Panc1 (cell line): Measurements from ENCODE around the gene UTS2R. TPM values are rescaled to one million over a fixed set of nuclear protein-coding genes. Genes with fewer than 3 reads are reported as not detected.
A peak's percentile ranks its signal among the peaks of the same experiment; 100 is the strongest.

ENCODE experiments used
- ATAC-seq: fragments of 200-7000 bp; cut with Tn5 transposase; 2 replicates; pipeline ENCODE4 v1.9.1; 2020; ENCODE audit warnings: mild to moderate bottlenecking, moderate library complexity
- BruUV-seq: library from RNA; stranded (reverse); fragments of 400-500 nt; replicated peaks from 2 replicates; lab custom pipeline; 2021; lab: Mats Ljungman, UMichigan
- CTCF ChIA-PET: fragments of 300-600 bp; sonication (Branson Sonifier 250); formaldehyde crosslinking; loops from one replicate; lab custom pipeline; 2022; ENCODE audit warnings: antibody characterized with exemption; lab: Charles Lee
- POLR2A ChIA-PET: fragments of 300-600 bp; sonication (Branson Sonifier 250); formaldehyde crosslinking; loops from one replicate; lab custom pipeline; 2022; ENCODE audit warnings: antibody characterized with exemption; lab: Charles Lee
- DNase-seq: peaks from one replicate; pipeline ENCODE4 v3.0.0-alpha.2; 2010; ENCODE audit warnings: low read depth, low spot score
- H3K27ac ChIP-seq: 2 replicates; pipeline ENCODE4 v1.5.1; 2011; ENCODE audit warnings: mild to moderate bottlenecking, low read length, inconsistent platforms
- H3K27me3 ChIP-seq: fragments of 200-500 bp; sonication (Bioruptor generic); 2 replicates; pipeline ENCODE4 v1.6.0; 2014; ENCODE audit warnings: low read length, inconsistent platforms; ENCODE audit not compliant: control insufficient read depth, insufficient read depth
- H3K36me3 ChIP-seq: fragments of 200-500 bp; sonication (Bioruptor generic); 2 replicates; pipeline ENCODE4 v1.5.1; 2014; ENCODE audit warnings: inconsistent platforms, mild to moderate bottlenecking, low read length, moderate library complexity; ENCODE audit not compliant: control insufficient read depth, insufficient read depth
- H3K4me1 ChIP-seq: 2 replicates; pipeline ENCODE4 v1.5.1; 2011; ENCODE audit warnings: inconsistent platforms, mild to moderate bottlenecking, low read length, moderate library complexity; ENCODE audit not compliant: control insufficient read depth, insufficient read depth
- H3K4me3 ChIP-seq, 2 experiments: 2 replicates each; pipeline ENCODE4 v1.5.1; 2011 to 2012; ENCODE audit warnings: low read depth in 2 of 2, low read length in 2 of 2, mild to moderate bottlenecking in 2 of 2, inconsistent platforms in 1 of 2, moderate library complexity in 1 of 2
- H3K9me3 ChIP-seq: fragments of 200-500 bp; sonication (Bioruptor generic); 2 replicates; pipeline ENCODE4 v1.5.1; 2014; ENCODE audit warnings: low read depth, mild to moderate bottlenecking, inconsistent platforms, low read length, moderate library complexity; ENCODE audit not compliant: control insufficient read depth, insufficient read depth
- POLR2AphosphoS5 ChIP-seq: IDR thresholded peaks from 2 replicates; pipeline ENCODE4 v1.6.1; 2012; ENCODE audit warnings: mild to moderate bottlenecking, low read depth, low read length, moderate library complexity
- SIN3A ChIP-seq: IDR thresholded peaks from 2 replicates; pipeline ENCODE4 v1.6.1; 2012; ENCODE audit warnings: low read depth, mild to moderate bottlenecking, low read length, moderate library complexity, borderline replicate concordance; ENCODE audit not compliant: insufficient read depth
- TCF7L2 ChIP-seq: IDR thresholded peaks from 2 replicates; pipeline ENCODE4 v1.6.1; 2011; ENCODE audit warnings: mild to moderate bottlenecking, low read depth, low read length, inconsistent platforms
- in situ Hi-C: cut with HindIII; loops from 2 replicates; pipeline ENCODE4 v1.10.0; 2016; ENCODE audit warnings: low sequenced_read_pairs, low pct_unique_long_range_greater_than_20kb
- intact Hi-C: fragments of 100-400 bp; cut with micrococcal nuclease; formaldehyde crosslinking; loops from one replicate; pipeline ENCODE4 v1.10.0; 2022; ENCODE audit not compliant: unreplicated experiment
- total RNA-seq: library from RNA; stranded (reverse); gene quantifications from one replicate; pipeline ENCODE4 v1.2.1, GENCODE V29; 2021; ENCODE audit not compliant: unreplicated experiment
- TF ChIP-seq, protein P1 (sequence below): fragments of 450-650 bp; IDR thresholded peaks from 2 replicates; pipeline ENCODE4 v1.5.1; 2017; ENCODE audit warnings: mild to moderate bottlenecking
- TF ChIP-seq, protein P2 (sequence below), 2 experiments: IDR thresholded peaks; 2 replicates each; pipeline ENCODE4 v1.6.1; 2011 to 2012; ENCODE audit warnings: low read depth in 2 of 2, control low read depth in 1 of 2, low read length in 1 of 2, mild to moderate bottlenecking in 1 of 2, moderate library complexity in 1 of 2; ENCODE audit not compliant: insufficient read depth in 1 of 2

Gene UTS2R
- total RNA-seq, 1 experiment from 2014 or later: 0.39 TPM

DNA sequence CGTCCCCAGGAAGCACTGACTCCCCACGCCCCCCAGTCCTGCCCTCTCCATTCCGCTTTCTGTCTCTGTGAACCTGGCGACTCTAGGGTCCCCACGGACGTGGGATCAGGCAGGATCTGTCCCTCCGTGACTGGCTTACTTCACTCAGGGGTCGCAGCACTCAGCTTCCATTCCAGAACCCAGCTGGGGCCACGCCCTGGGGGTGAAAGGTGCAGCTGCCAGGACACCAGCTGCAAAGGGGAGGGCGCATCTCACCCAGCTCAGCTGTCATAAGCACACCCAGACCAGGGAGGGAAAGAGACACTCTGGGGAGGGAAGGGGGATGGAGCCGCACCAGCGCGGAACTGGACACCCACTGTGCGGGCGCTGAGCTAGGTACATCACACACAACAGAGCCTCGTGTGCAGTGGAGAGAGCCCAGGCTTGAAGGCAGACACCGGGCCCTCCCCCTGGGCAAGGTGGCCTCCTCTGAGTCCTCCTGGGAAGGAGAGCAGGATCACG lies 28.1 kb downstream of the UTS2R start:
- BruUV-seq: no TSS peak
- no peak overlapping the region for H3K4me3 ChIP-seq
- TF ChIP-seq, protein P1, sequence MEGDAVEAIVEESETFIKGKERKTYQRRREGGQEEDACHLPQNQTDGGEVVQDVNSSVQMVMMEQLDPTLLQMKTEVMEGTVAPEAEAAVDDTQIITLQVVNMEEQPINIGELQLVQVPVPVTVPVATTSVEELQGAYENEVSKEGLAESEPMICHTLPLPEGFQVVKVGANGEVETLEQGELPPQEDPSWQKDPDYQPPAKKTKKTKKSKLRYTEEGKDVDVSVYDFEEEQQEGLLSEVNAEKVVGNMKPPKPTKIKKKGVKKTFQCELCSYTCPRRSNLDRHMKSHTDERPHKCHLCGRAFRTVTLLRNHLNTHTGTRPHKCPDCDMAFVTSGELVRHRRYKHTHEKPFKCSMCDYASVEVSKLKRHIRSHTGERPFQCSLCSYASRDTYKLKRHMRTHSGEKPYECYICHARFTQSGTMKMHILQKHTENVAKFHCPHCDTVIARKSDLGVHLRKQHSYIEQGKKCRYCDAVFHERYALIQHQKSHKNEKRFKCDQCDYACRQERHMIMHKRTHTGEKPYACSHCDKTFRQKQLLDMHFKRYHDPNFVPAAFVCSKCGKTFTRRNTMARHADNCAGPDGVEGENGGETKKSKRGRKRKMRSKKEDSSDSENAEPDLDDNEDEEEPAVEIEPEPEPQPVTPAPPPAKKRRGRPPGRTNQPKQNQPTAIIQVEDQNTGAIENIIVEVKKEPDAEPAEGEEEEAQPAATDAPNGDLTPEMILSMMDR: no peak
- TF ChIP-seq POLR2AphosphoS5 (no peak), TCF7L2 (no peak), SIN3A (no peak)
- TF ChIP-seq, protein P2, sequence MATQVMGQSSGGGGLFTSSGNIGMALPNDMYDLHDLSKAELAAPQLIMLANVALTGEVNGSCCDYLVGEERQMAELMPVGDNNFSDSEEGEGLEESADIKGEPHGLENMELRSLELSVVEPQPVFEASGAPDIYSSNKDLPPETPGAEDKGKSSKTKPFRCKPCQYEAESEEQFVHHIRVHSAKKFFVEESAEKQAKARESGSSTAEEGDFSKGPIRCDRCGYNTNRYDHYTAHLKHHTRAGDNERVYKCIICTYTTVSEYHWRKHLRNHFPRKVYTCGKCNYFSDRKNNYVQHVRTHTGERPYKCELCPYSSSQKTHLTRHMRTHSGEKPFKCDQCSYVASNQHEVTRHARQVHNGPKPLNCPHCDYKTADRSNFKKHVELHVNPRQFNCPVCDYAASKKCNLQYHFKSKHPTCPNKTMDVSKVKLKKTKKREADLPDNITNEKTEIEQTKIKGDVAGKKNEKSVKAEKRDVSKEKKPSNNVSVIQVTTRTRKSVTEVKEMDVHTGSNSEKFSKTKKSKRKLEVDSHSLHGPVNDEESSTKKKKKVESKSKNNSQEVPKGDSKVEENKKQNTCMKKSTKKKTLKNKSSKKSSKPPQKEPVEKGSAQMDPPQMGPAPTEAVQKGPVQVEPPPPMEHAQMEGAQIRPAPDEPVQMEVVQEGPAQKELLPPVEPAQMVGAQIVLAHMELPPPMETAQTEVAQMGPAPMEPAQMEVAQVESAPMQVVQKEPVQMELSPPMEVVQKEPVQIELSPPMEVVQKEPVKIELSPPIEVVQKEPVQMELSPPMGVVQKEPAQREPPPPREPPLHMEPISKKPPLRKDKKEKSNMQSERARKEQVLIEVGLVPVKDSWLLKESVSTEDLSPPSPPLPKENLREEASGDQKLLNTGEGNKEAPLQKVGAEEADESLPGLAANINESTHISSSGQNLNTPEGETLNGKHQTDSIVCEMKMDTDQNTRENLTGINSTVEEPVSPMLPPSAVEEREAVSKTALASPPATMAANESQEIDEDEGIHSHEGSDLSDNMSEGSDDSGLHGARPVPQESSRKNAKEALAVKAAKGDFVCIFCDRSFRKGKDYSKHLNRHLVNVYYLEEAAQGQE (IDR thresholded peaks at IDR 0.05; ENCODE audit: insufficient read depth in 1 of 2, low read depth in 2 of 2, low read length in 1 of 2): no peak
- H3K4me1 ChIP-seq: peaks cover 7% of the 10 kb centered on the region; the same call in 1 of the 2 replicates
- POLR2A ChIA-PET: no interaction called here
- peak; percentile 26 for ATAC-seq
- no peak overlapping the region for H3K27ac ChIP-seq
- no peaks in the 10 kb centered on the region for H3K27me3 ChIP-seq
- DNase-seq: no peak
- H3K36me3 ChIP-seq: no peaks in the 10 kb centered on the region
- no peaks in the 10 kb centered on the region for H3K9me3 ChIP-seq
- in situ Hi-C loops (no loop called here), intact Hi-C loops (no loop called here)
- CTCF ChIA-PET: interaction anchor here (1.2 kb wide), 1 partner anchor 18 kb away, joined by 5 read pairs; the partner anchor contains the start of gene HEXD

DNA sequence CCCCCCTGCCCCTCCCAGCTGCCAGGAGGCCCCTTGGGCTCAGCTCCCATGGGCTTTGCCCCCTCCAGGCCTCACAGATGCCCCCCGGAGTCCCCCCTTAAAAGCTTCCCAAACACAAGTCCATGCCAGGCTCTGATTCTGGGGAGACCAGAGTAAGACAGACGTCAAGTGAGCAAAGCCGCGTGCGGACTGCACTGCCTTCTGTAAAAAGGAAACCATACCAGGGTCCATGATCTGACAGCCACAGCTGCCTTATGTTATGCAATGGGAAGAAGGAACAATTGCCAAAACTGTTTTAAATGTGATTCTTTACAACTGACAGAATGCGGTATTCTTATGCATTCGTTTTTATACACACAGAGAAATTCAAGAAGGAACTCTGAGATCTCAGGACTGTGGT lies 28.6 kb downstream of the UTS2R start:
- in situ Hi-C loops: no loop called here
- intact Hi-C loops: no loop called here
- Histone ChIP-seq H3K4me1 (peaks cover 7% of the 10 kb centered on the region; the same call in 1 of the 2 replicates), H3K9me3 (no peaks in the 10 kb centered on the region), H3K27me3 (no peaks in the 10 kb centered on the region), H3K4me3 (no peak overlapping the region), H3K36me3 (no peaks in the 10 kb centered on the region), H3K27ac (no peak overlapping the region)
- ChIA-PET POLR2A (no interaction called here), CTCF (no interaction called here)
- DNase-seq (no peak), ATAC-seq (no peak)
- BruUV-seq: TSS peak; percentile 41
- TF ChIP-seq TCF7L2 (no peak), POLR2AphosphoS5 (no peak), SIN3A (no peak)
- TF ChIP-seq, protein P1: no peak
- TF ChIP-seq, protein P2 (IDR thresholded peaks at IDR 0.05; ENCODE audit: insufficient read depth in 1 of 2, low read depth in 2 of 2, low read length in 1 of 2): no peak
